Kidney epithelial cell (primary cell): Measurements from ENCODE around the gene SLC26A3. TPM values are rescaled to one million over a fixed set of nuclear protein-coding genes. Genes with fewer than 3 reads are reported as not detected.
"Not testable (repeated sequence)": the region's sequence is repeated elsewhere in the genome, so short reads cannot be mapped to it uniquely, and the experiment has no call there.

Experiments used
- DNase-seq: peaks from one replicate; pipeline ENCODE4 v3.0.0-alpha.2; 2010; ENCODE audit warnings: low read depth
- H3K27me3 ChIP-seq: 2 replicates; pipeline ENCODE4 v1.6.0; 2011; ENCODE audit warnings: low read length; ENCODE audit not compliant: control insufficient read depth, insufficient read depth
- H3K36me3 ChIP-seq: 2 replicates; pipeline ENCODE4 v1.5.1; 2011; ENCODE audit warnings: low read length; ENCODE audit not compliant: control insufficient read depth, insufficient read depth
- H3K4me3 ChIP-seq: 2 replicates; pipeline ENCODE4 v1.5.1; 2011; ENCODE audit warnings: low read depth, mild to moderate bottlenecking, control low read depth, low read length
- CTCF ChIP-seq: IDR thresholded peaks from 2 replicates; pipeline ENCODE4 v1.5.1; 2011; ENCODE audit warnings: mild to moderate bottlenecking, moderate library complexity, low read length, control low read depth, inconsistent platforms; ENCODE audit not compliant: insufficient read depth, poor library complexity, severe bottlenecking
- total RNA-seq: library from RNA; depleted of rRNA; stranded (reverse); fragments of >200 nt; gene quantifications from 2 replicates; pipeline ENCODE4 v1.2.3, GENCODE V29; 2015

SLC26A3 gene
- not detected in 2 replicates for total RNA-seq

- Histone ChIP-seq H3K4me3 (no peak within 1 kb of the TSS), H3K36me3 (no peaks in the 10 kb centered on the region), H3K27me3 (no peaks in the 10 kb centered on the region)
- TF ChIP-seq CTCF = no peak
- no peak for DNase-seq
These were observed at the start of gene SLC26A3 for GRCh38 chr7:107803009-107803610. Gene SLC26A3, minus strand, starts transcription at chr7:107803223. Its CDS starts 8,714 bp downstream, at chr7:107794509.

GRCh38 chr7:107850643-107851042 lies 47.6 kb upstream of the SLC26A3 start:
- Histone ChIP-seq H3K36me3 (no peaks in the 10 kb centered on the region), H3K4me3 (no peak overlapping the region), H3K27me3 (no peaks in the 10 kb centered on the region)
- no peak for DNase-seq
- no peak for TF ChIP-seq CTCF

GRCh38 chr7:107850216-107850615 lies 47.2 kb upstream of the SLC26A3 start:
- no peak for TF ChIP-seq CTCF
- Histone ChIP-seq H3K36me3 (no peaks in the 10 kb centered on the region), H3K27me3 (no peaks in the 10 kb centered on the region), H3K4me3 (no peak overlapping the region)
- no peak for DNase-seq

DNA sequence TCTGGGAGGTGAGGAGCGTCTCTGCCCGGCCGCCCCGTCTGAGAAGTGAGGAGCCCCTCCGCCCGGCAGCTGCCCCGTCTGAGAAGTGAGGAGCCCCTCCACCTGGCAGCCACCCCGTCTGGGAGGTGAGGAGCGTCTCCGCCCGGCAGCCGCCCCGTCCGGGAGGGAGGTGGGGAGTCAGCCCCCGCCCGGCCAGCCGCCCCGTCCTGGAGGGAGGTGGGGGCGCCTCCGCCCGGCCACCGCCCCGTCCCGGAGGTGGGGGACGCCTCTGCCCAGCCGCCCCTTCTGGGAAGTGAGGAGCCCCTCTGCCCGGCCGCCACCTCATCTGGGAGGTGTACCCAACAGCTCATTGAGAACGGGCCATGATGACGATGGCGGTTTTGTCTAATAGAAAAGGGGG lies 45.2 kb upstream of the SLC26A3 start:
- H3K36me3 ChIP-seq, H3K4me3 ChIP-seq: not testable (repeated sequence)

GRCh38 chr7:107847836-107848175 lies 44.8 kb upstream of the SLC26A3 start:
- not testable (repeated sequence) for H3K27me3 ChIP-seq, H3K4me3 ChIP-seq, H3K36me3 ChIP-seq, DNase-seq

More for the DNA sequence above, 45.2 kb upstream of the SLC26A3 start:
- H3K27me3 ChIP-seq, DNase-seq: not testable (repeated sequence)

GRCh38 chr7:107847168-107847835 lies 44.3 kb upstream of the SLC26A3 start:
- no peak for DNase-seq
- Histone ChIP-seq H3K36me3 (no peaks in the 10 kb centered on the region), H3K27me3 (peaks cover 2% of the 10 kb centered on the region), H3K4me3 (no peak overlapping the region)
- TF ChIP-seq CTCF = no peak

GRCh38 chr7:107846324-107846723 lies 43.3 kb upstream of the SLC26A3 start:
- no peak overlapping the region for H3K4me3 ChIP-seq
- no peaks in the 10 kb centered on the region for H3K36me3 ChIP-seq
- no peak for DNase-seq
- peaks cover 2% of the 10 kb centered on the region for H3K27me3 ChIP-seq
- TF ChIP-seq CTCF = no peak
